Endothelial cell of umbilical vein (primary cell): ENCODE data around the gene NBEAL2.

Experiments
- CTCF ChIP-seq, 2 donors: IDR thresholded peaks; 1 replicate in 1 of 2; 2 replicates in 1 of 2; pipeline ENCODE4 v1.5.1; 2011; ENCODE audit warnings: low read length in 2 of 2, mild to moderate bottlenecking in 2 of 2, moderate library complexity in 2 of 2, control low read depth in 1 of 2, inconsistent platforms in 1 of 2, low read depth in 1 of 2; ENCODE audit not compliant: insufficient read depth in 1 of 2; ENCODE audit errors: extremely low read depth in 1 of 2
- EZH2 ChIP-seq: IDR thresholded peaks from 2 replicates; pipeline ENCODE4 v1.6.1; 2012; ENCODE audit warnings: borderline replicate concordance, low read depth, mild to moderate bottlenecking, moderate library complexity, low read length, inconsistent platforms; ENCODE audit not compliant: severe bottlenecking
- FOS ChIP-seq: IDR thresholded peaks from 2 replicates; pipeline ENCODE4 v1.6.1; 2011; ENCODE audit warnings: mild to moderate bottlenecking, low read length, moderate library complexity, borderline replicate concordance; ENCODE audit not compliant: insufficient read depth
- GATA2 ChIP-seq: IDR thresholded peaks from 2 replicates; pipeline ENCODE4 v1.7.0; 2011; ENCODE audit warnings: low read depth, mild to moderate bottlenecking, moderate library complexity, mixed read lengths, low read length; ENCODE audit not compliant: insufficient read length, insufficient read depth
- JUN ChIP-seq: IDR thresholded peaks from 2 replicates; pipeline ENCODE4 v1.6.1; 2011; ENCODE audit warnings: borderline replicate concordance, low read depth; ENCODE audit not compliant: insufficient read length, insufficient read depth
- MAX ChIP-seq: IDR thresholded peaks from 2 replicates; pipeline ENCODE4 v1.6.1; 2011; ENCODE audit not compliant: insufficient read depth, insufficient read length
- MYC ChIP-seq: IDR thresholded peaks from one replicate; pipeline ENCODE4 v1.6.1; 2011; ENCODE audit warnings: mild to moderate bottlenecking, low read depth, low read length
- POLR2A ChIP-seq: IDR thresholded peaks from 2 replicates; pipeline ENCODE4 v1.6.1; 2012; ENCODE audit warnings: low read depth, mild to moderate bottlenecking, control low read depth, low read length
- POLR2AphosphoS5 ChIP-seq: IDR thresholded peaks from 2 replicates; pipeline ENCODE4 v1.6.1; 2012; ENCODE audit warnings: low read depth, mild to moderate bottlenecking, control low read depth, low read length, moderate library complexity; ENCODE audit not compliant: insufficient read depth

DNA sequence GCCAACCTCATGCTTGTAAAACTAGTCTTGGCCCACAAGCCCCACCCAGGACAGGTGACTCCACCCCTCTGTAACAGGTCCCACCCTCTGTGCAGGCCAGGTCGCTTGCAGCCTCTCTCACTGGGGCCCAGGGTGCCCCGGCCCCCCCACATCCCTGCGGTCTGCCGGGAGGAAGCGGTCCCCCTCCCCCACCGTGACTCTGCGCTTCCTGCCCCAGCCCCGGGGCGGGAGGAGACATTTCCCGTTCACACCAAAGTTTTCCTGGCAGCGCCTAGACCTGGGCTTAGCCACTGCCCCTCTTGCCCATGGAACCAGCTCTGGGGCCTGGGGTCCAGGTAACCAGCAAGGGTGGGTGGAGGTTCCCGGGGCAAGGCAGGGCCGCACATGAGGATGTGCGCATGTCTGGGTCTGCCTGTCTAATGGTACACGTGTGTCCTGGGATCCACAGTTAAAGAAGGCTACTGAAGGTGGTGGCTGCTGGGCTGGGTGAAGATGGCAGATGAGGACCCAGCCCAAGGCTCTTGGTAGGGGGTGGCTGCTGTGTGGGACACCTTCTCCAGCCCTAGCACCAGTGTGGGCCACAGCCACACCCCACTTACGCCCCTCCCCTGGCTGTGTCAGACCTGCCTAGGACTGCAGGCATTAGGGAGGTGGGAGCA, 8.4 kb downstream of the NBEAL2 start:
- TF ChIP-seq POLR2AphosphoS5: peak; percentile 94
- no peak for TF ChIP-seq POLR2A
- no peak for TF ChIP-seq EZH2
- TF ChIP-seq CTCF (IDR thresholded peaks at IDR 0.05; ENCODE audit: extremely low read depth in 1 of 2, insufficient read depth in 1 of 2, low read depth in 1 of 2, low read length in 2 of 2): no peak
- no peak for TF ChIP-seq MAX
- TF ChIP-seq JUN: no peak
- TF ChIP-seq FOS: no peak
- TF ChIP-seq MYC: no peak
- TF ChIP-seq GATA2: no peak
